GM19099 (cell line): ENCODE results near the gene XRRA1.

Source experiments
- POLR2A ChIP-seq: IDR thresholded peaks from 3 replicates; pipeline ENCODE4 v1.6.1; 2011; ENCODE audit warnings: low read depth; ENCODE audit not compliant: insufficient read length; ENCODE audit errors: extremely low read depth

The XRRA1 gene

GRCh38 chr11:74948898-74949752 lies at the start of gene XRRA1, which contains the start of gene SPCS2:
TSS of gene XRRA1 (minus strand) at chr11:74949091. CDS start at chr11:74940878, 8,213 bp downstream.
TSS of gene SPCS2 (plus strand) at chr11:74949266. CDS start at chr11:74949286, 20 bp downstream.
- TF ChIP-seq POLR2A, result peak; percentile 89

GRCh38 chr11:74992852-74993251 lies 44.0 kb upstream of the XRRA1 start:
- no peak for TF ChIP-seq POLR2A

GRCh38 chr11:74990941-74991340 lies 42.0 kb upstream of the XRRA1 start:
- no peak for TF ChIP-seq POLR2A

- no peak for TF ChIP-seq POLR2A
Observed at GRCh38 chr11:74989260-74989638, 40.4 kb upstream of the XRRA1 start.

GRCh38 chr11:74988541-74989259 lies 39.8 kb upstream of the XRRA1 start, which contains the start of gene NEU3:
TSS of gene NEU3 (plus strand) at chr11:74988933. CDS start at chr11:74989061, 128 bp downstream.
- peak; percentile 82 for TF ChIP-seq POLR2A

GRCh38 chr11:74984730-74985129 lies 35.8 kb upstream of the XRRA1 start:
- TF ChIP-seq POLR2A, result no peak

GRCh38 chr11:74984070-74984469 lies 35.2 kb upstream of the XRRA1 start:
- no peak for TF ChIP-seq POLR2A

GRCh38 chr11:74981888-74982287 lies 33.0 kb upstream of the XRRA1 start:
- TF ChIP-seq POLR2A, result no peak

GRCh38 chr11:74980634-74981033 lies 31.7 kb upstream of the XRRA1 start:
- no peak for TF ChIP-seq POLR2A

- no peak for TF ChIP-seq POLR2A
Observed at GRCh38 chr11:74978041-74978440, 29.1 kb upstream of the XRRA1 start.

- no peak for TF ChIP-seq POLR2A
Observed at GRCh38 chr11:74971424-74971823, 22.5 kb upstream of the XRRA1 start.

GRCh38 chr11:74970852-74971395 lies 22.0 kb upstream of the XRRA1 start:
- TF ChIP-seq POLR2A, result no peak

GRCh38 chr11:74966651-74967050 lies 17.8 kb upstream of the XRRA1 start:
- no peak for TF ChIP-seq POLR2A

- TF ChIP-seq POLR2A, result no peak
Observed at GRCh38 chr11:74957937-74958629, 9.2 kb upstream of the XRRA1 start.
